Suprapubic skin (tissue), 4 donors: Measurements from ENCODE around the gene PCMTD2. TPM values are rescaled to one million over a fixed set of nuclear protein-coding genes. Genes with fewer than 3 reads are reported as not detected.
"Not testable (repeated sequence)": the region's sequence is repeated elsewhere in the genome, so short reads cannot be mapped to it uniquely, and the experiment has no call there.

Experiments
- DNase-seq, 2 donors: peaks; one replicate each; pipeline ENCODE4 v3.0.0-alpha.2; 2019; ENCODE audit warnings: low spot score in 2 of 2
- H3K27ac ChIP-seq: fragments of 200-600 bp; sonication (generic); one replicate; pipeline ENCODE4 v1.5.1; 2019
- H3K27me3 ChIP-seq: fragments of 200-600 bp; sonication (generic); one replicate; pipeline ENCODE4 v1.5.1; 2019
- H3K36me3 ChIP-seq: fragments of 200-600 bp; sonication (generic); one replicate; pipeline ENCODE4 v1.5.1; 2019
- H3K4me1 ChIP-seq: fragments of 200-600 bp; sonication (generic); one replicate; pipeline ENCODE4 v1.5.1; 2019
- H3K4me3 ChIP-seq: fragments of 200-600 bp; sonication (generic); one replicate; pipeline ENCODE4 v1.5.1; 2019; ENCODE audit warnings: mild to moderate bottlenecking
- H3K9me3 ChIP-seq: fragments of 200-600 bp; sonication (generic); one replicate; pipeline ENCODE4 v1.5.1; 2019
- WGBS: methylation state at CpG from one replicate; pipeline ENCODE4 v1.1.5; 2018; 5-methylcytosine and 5-hydroxymethylcytosine counted together
- total RNA-seq, 4 donors: library from RNA; depleted of rRNA; stranded (reverse); fragments of >200 nt; gene quantifications; one replicate each; pipeline ENCODE4 v1.1.0, GENCODE V29; 2016

The PCMTD2 gene
- total RNA-seq, 4 donors from 2014 or later = 102 to 245 (median 147) TPM

- DNase-seq, H3K4me1 ChIP-seq, H3K4me3 ChIP-seq, H3K9me3 ChIP-seq, H3K36me3 ChIP-seq, H3K27ac ChIP-seq: not testable (repeated sequence)
- peaks cover 17% of the 10 kb centered on the region for H3K27me3 ChIP-seq
- WGBS = 85% methylated on average over 4 of the region's 8 CpGs
These were observed 62.5 kb downstream of the PCMTD2 start for GRCh38 chr20:64318056-64318455.

GRCh38 chr20:64322031-64322789, 66.7 kb downstream of the PCMTD2 start:
- WGBS = 62% methylated on average over 6 of the region's 7 CpGs
- H3K4me1 ChIP-seq, H3K27me3 ChIP-seq, H3K4me3 ChIP-seq, DNase-seq, H3K27ac ChIP-seq, H3K36me3 ChIP-seq, H3K9me3 ChIP-seq: not testable (repeated sequence)

Other genes with a start within 250 kb of the PCMTD2 start
- gene C20orf204, start 219.6 kb upstream of the PCMTD2 start, total RNA-seq = 1 to 10 TPM; 1.1 to 5.1 (median 1.8) TPM
- gene SOX18, start 206.1 kb upstream of the PCMTD2 start, total RNA-seq = 1 to 10 TPM in 3 of 4 donors, under 1 TPM in 1; 0.79 to 8.7 (median 3.3) TPM
- 10 to 100 TPM in 3 of 4 donors, 1 to 10 TPM in 1; 8.6 to 27.9 (median 13.2) TPM for gene TCEA2, start 192.6 kb upstream of the PCMTD2 start, total RNA-seq
- gene RGS19, start 176.2 kb upstream of the PCMTD2 start, total RNA-seq = 10 to 100 TPM; 14.8 to 18.4 (median 16.2) TPM
- under 1 TPM; 0.45 to 0.68 (median 0.52) TPM for gene OPRL1, start 175.7 kb upstream of the PCMTD2 start, total RNA-seq
- not detected for gene LKAAEAR1, start 171.3 kb upstream of the PCMTD2 start, total RNA-seq
- not detected for gene NPBWR2, start 148.2 kb upstream of the PCMTD2 start, total RNA-seq
- under 1 TPM in 1 of 4 donors, not detected in 3; 0.34 TPM for gene MYT1, start 91.3 kb upstream of the PCMTD2 start, total RNA-seq